Calu3 (cell line): Measurements from ENCODE around the gene VPS54. TPM values are rescaled to one million over a fixed set of nuclear protein-coding genes. Genes with fewer than 3 reads are reported as not detected.

Experiments used
- BruUV-seq: library from RNA; stranded (reverse); fragments of 400-500 nt; replicated peaks from 2 replicates; lab custom pipeline; 2021; lab: Mats Ljungman, UMichigan
- CTCF ChIA-PET: fragments of 300-600 bp; sonication (Branson Sonifier 250); formaldehyde crosslinking; loops from one replicate; lab custom pipeline; 2022; ENCODE audit warnings: antibody characterized with exemption; lab: Charles Lee
- DNase-seq: peaks from one replicate; pipeline ENCODE4 v3.0.0; 2022
- H3K27ac Mint-ChIP-seq: one replicate; pipeline ENCODE4 v1.8.0; 2022; ENCODE audit warnings: mixed read lengths; ENCODE audit not compliant: unreplicated experiment
- H3K27me3 Mint-ChIP-seq: one replicate; pipeline ENCODE4 v1.8.0; 2022; ENCODE audit warnings: mixed read lengths; ENCODE audit not compliant: unreplicated experiment
- H3K36me3 Mint-ChIP-seq: one replicate; pipeline ENCODE4 v1.8.0; 2022; ENCODE audit warnings: mild to moderate bottlenecking, moderate library complexity, mixed read lengths; ENCODE audit not compliant: insufficient read depth, unreplicated experiment
- H3K4me1 Mint-ChIP-seq: one replicate; pipeline ENCODE4 v1.8.0; 2022; ENCODE audit warnings: mild to moderate bottlenecking, low read depth, mixed read lengths; ENCODE audit not compliant: unreplicated experiment
- H3K4me3 Mint-ChIP-seq: one replicate; pipeline ENCODE4 v1.8.0; 2022; ENCODE audit warnings: mild to moderate bottlenecking, low read depth, moderate library complexity, mixed read lengths; ENCODE audit not compliant: unreplicated experiment
- H3K9me3 Mint-ChIP-seq: one replicate; pipeline ENCODE4 v1.8.0; 2022; ENCODE audit warnings: low read depth, mixed read lengths; ENCODE audit not compliant: unreplicated experiment
- intact Hi-C: fragments of 100-400 bp; cut with micrococcal nuclease; formaldehyde crosslinking; loops from one replicate; pipeline ENCODE4 v1.10.0; 2022; ENCODE audit not compliant: unreplicated experiment
- total RNA-seq: library from RNA; stranded (reverse); gene quantifications from 2 replicates; pipeline ENCODE4 v1.2.3, GENCODE V29; 2022
- TF ChIP-seq, protein P1 (sequence below): fragments of 200-600 bp; IDR thresholded peaks from one replicate; pipeline ENCODE4 v1.8.0; 2022; ENCODE audit warnings: antibody characterized with exemption; ENCODE audit not compliant: unreplicated experiment

The VPS54 gene
- total RNA-seq, 1 experiment from 2014 or later = 11.7 TPM

DNA sequence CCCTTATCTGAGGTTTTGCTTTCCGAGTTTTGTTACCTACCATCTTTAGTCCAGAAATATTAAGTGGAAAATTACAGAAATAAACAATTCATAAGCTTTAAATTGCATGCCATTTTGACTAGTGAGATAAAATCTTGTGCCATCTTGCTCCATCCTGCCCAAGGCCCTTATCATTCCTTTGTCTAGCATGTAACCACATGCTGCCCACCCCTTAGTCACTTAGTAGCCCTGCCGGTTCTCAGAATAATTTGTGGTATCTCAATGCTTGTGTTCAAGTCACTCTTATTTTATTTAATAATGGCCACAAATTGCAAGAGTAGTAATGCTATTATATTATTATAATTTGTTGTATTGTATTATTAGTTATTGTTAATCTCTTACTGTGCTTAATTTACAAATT, 36.8 kb upstream of the VPS54 start:
- H3K4me1 Mint-ChIP-seq = no peaks in the 10 kb centered on the region
- no peak for DNase-seq
- H3K36me3 Mint-ChIP-seq = no peaks in the 10 kb centered on the region
- CTCF ChIA-PET = no interaction called here
- intact Hi-C loops = loop anchor here (10.0 kb wide), 1 partner anchor 159 kb away; no protein-coding TSS in a partner anchor
- H3K27me3 Mint-ChIP-seq = no peaks in the 10 kb centered on the region
- H3K9me3 Mint-ChIP-seq = no peaks in the 10 kb centered on the region
- BruUV-seq = no TSS peak
- TF ChIP-seq, protein P1, sequence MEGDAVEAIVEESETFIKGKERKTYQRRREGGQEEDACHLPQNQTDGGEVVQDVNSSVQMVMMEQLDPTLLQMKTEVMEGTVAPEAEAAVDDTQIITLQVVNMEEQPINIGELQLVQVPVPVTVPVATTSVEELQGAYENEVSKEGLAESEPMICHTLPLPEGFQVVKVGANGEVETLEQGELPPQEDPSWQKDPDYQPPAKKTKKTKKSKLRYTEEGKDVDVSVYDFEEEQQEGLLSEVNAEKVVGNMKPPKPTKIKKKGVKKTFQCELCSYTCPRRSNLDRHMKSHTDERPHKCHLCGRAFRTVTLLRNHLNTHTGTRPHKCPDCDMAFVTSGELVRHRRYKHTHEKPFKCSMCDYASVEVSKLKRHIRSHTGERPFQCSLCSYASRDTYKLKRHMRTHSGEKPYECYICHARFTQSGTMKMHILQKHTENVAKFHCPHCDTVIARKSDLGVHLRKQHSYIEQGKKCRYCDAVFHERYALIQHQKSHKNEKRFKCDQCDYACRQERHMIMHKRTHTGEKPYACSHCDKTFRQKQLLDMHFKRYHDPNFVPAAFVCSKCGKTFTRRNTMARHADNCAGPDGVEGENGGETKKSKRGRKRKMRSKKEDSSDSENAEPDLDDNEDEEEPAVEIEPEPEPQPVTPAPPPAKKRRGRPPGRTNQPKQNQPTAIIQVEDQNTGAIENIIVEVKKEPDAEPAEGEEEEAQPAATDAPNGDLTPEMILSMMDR = no peak
- no peak overlapping the region for H3K4me3 Mint-ChIP-seq
- no peak overlapping the region for H3K27ac Mint-ChIP-seq

DNA sequence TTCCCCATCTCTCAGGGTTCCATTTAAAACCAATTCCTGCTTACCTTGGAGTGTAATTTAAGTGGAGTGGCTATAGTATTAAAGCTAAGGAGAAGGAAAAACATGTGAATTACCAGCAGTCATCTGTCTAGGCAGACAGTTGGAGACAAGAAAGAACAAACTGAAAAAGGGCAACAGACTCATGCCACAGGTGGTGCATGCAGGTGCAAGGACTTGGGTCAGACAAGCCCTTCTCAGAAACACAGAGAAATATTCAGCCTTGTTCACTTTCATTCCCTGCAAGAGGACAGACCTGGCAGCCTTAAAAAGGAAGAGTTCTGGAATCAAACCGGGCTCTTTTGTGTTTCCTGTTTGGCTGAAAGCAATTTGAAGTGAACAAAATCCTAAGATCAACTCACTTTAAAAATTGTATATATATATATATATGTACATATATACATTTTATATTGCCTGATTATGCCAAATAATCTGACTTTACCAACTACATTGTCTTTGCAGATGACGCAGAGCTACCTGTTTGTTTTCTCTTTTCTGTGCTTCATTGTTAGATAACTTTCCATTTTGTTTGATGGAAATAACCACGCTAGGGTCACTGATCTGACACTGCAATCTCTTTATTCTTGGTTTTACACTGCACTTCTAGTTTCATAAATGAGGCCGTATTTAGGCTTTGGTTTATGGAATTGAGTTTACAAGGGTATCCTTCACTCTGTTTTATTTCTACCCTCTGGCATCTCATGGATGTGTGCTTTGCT, 35.1 kb upstream of the VPS54 start:
- Mint-ChIP-seq H3K4me1 (peaks cover 8% of the 10 kb centered on the region), H3K27ac (no peak overlapping the region), H3K4me3 (no peak overlapping the region), H3K9me3 (no peaks in the 10 kb centered on the region), H3K27me3 (no peaks in the 10 kb centered on the region), H3K36me3 (no peaks in the 10 kb centered on the region)
- no TSS peak for BruUV-seq
- no peak for DNase-seq
- TF ChIP-seq, protein P1 = no peak
- CTCF ChIA-PET = interaction anchor here (0.7 to 1.7 kb wide), 3 partner anchors 102 to 273 kb away, joined by 3 to 6 read pairs (median 3); no protein-coding TSS in a partner anchor
- intact Hi-C loops = loop anchor here (10.0 kb wide), 1 partner anchor 160 kb away; no protein-coding TSS in a partner anchor

DNA sequence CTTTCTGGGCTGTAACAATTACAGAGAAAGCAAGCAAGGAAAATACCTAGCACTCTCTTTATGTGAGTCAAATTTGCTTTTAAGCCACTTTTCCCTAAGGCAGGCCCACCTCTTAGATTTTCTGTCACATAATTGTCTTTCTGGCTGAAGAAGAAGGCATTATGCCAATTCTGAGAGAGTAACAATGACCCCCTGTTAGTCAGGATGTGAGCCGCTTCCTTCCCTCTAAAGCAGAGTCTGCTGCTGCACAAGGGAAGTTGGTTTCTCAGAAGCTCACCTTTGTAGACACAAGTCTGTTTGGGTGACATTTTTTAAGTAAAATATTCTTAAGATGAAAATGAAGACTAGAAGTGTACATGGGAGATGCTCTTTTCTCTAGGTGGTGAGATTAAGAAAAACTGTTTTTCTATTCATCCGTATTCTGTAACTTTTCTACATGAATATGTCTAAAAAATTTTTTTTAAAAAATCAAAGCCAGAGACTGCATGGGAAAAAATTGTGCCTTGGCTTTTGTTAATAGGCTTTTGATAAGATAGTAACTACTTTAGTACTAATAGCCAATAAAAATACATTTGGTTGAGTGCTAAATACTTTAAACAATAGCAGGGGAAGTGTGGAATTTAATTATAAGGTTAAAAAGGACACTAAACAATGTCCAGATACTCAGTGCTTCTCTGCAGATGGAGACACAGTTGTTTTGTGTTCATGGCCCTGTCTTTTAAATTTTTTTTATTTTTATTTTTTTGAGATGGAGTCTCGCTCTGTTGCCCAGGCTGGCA, 33.4 kb upstream of the VPS54 start:
- Mint-ChIP-seq H3K9me3 (no peaks in the 10 kb centered on the region), H3K27ac (no peak overlapping the region), H3K27me3 (no peaks in the 10 kb centered on the region), H3K4me3 (no peak overlapping the region), H3K36me3 (no peaks in the 10 kb centered on the region), H3K4me1 (peaks cover 8% of the 10 kb centered on the region)
- intact Hi-C loops = loop anchor here (10.0 kb wide), 1 partner anchor 162 kb away; no protein-coding TSS in a partner anchor
- DNase-seq = no peak
- TF ChIP-seq, protein P1 = no peak
- CTCF ChIA-PET = interaction anchor here (0.6 to 1.7 kb wide), 2 partner anchors 49 to 259 kb away, joined by 4 to 6 read pairs; no protein-coding TSS in a partner anchor
- no TSS peak for BruUV-seq

DNA sequence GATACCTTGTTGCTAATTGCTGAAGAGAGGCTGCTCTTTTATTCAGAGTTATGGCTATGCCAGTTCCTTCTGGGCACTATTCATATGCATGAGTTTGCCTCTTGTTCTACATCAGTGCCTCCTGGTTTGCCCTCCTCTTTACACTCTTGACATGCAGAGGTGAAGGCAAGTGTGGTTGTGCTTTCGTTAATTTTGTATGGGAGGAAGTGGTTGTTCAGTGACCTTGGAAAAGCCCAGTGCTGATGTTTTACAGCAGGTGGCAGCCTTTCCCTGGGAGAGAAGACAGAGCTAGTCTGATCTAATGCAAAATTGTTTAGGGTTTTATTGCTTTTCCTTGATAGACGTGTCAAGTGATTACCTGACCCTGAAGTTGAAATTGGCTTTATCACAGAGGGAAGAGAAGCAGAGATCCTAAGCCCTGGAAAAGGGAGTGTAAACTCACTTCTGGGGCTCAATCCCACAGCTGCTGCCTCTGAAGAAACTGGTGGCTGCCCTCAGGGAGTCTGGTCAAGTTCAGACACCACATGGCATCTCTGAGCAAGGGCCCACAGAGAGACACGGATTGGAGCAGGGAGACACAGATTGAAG, 30.5 kb upstream of the VPS54 start:
- Mint-ChIP-seq H3K36me3 (no peaks in the 10 kb centered on the region), H3K4me3 (no peak overlapping the region), H3K27me3 (no peaks in the 10 kb centered on the region), H3K27ac (no peak overlapping the region), H3K4me1 (peaks cover 8% of the 10 kb centered on the region), H3K9me3 (no peaks in the 10 kb centered on the region)
- DNase-seq = peak; percentile 70
- BruUV-seq = no TSS peak
- TF ChIP-seq, protein P1 = peak; percentile 72
- intact Hi-C loops = loop anchor here (1.0 to 10.0 kb wide), 5 partner anchors 93 to 438 kb away; partner anchors contain the start of gene PELI1
- CTCF ChIA-PET = interaction anchor here (0.6 to 3.8 kb wide), 9 partner anchors 13 to 438 kb away, joined by 3 to 99 read pairs (median 5); no protein-coding TSS in a partner anchor
